ENCODE data around the gene USB1. TPM values are rescaled to one million over a fixed set of nuclear protein-coding genes. Genes with fewer than 3 reads are reported as not detected.

The USB1 gene
- total RNA-seq, 1 experiment from 2014 or later, result 73.1 TPM

DNA sequence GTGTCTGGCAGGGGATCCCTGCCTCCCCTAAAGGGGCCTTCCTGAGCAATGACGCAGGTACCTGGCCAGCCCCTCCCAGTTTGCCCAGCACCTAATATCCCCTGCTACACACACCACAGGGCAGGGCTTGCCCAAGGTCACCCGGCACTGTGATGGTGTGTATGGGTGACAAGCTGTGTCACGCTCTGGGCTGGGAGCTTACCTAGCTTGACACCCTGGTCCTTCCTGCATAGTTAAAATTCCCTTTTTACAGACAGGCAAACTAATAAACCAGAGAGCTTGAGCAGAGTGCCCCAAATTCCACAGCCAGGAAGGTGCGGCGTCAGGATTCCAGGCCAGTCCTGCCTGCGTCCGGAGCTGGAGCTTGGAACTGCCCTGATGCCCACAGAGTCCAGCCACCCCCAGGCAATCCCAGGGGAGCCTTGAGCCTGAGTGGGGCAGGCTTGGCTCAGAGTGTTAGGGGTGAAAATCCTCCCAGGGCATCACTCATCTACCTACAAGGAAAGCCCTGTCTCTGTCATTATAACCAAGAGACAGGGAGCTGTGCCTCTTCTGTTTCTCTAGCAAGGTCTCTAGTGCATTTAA is 42.5 kb downstream of the USB1 start:
- ChIA-PET RAD21 (ENCODE audit: low non-redundant PET in 1 of 2, low total read pairs in 2 of 2, uncharacterized antibody in 2 of 2, unreplicated experiment in 2 of 2) (no interaction called here), CTCF (no interaction called here), POLR2A (no interaction called here)
- DNase-seq (ENCODE audit: low read depth, low spot score) (no peak), ATAC-seq (no peak)
- H3K27me3 ChIP-seq (ENCODE audit: insufficient read depth, low read length), result no peaks in the 10 kb centered on the region
- H3K27ac ChIP-seq (ENCODE audit: low read depth, low read length), result no peak overlapping the region
- no peak overlapping the region for H3K4me3 ChIP-seq (replicated peaks in 1 of 2; ENCODE audit: low read depth in 1 of 2, low read length in 2 of 2)
- peaks cover 2 to 9% of the 10 kb centered on the region in 2 experiments; a peak in 2 of 4 replicates for H3K36me3 ChIP-seq (ENCODE audit: control insufficient read depth in 1 of 2, insufficient read depth in 2 of 2, low read length in 2 of 2)
- H3K79me2 ChIP-seq (ENCODE audit: insufficient read depth, low read length), result no peaks in the 10 kb centered on the region
- H3K9me3 ChIP-seq (ENCODE audit: control insufficient read depth in 1 of 2, insufficient read depth in 1 of 2, low read depth in 1 of 2, low read length in 2 of 2), result no peaks in the 10 kb centered on the region
- no peaks in the 10 kb centered on the region for H3K9me2 ChIP-seq (ENCODE audit: insufficient read depth)
- intact Hi-C loops (cut with micrococcal nuclease), result no loop called here
- no peak overlapping the region for H3K4me2 ChIP-seq (ENCODE audit: low read length)
- H2AFZ ChIP-seq (ENCODE audit: low read depth, low read length, poor library complexity, severe bottlenecking), result no peak overlapping the region
- H3K4me1 ChIP-seq (ENCODE audit: control insufficient read depth in 1 of 2, insufficient read depth in 2 of 2, low read length in 2 of 2), result no peaks in the 10 kb centered on the region
- H4K20me1 ChIP-seq (ENCODE audit: insufficient read depth), result no peaks in the 10 kb centered on the region
- no TSS peak for BruUV-seq (replicated peaks)
- TF ChIP-seq, protein P1, sequence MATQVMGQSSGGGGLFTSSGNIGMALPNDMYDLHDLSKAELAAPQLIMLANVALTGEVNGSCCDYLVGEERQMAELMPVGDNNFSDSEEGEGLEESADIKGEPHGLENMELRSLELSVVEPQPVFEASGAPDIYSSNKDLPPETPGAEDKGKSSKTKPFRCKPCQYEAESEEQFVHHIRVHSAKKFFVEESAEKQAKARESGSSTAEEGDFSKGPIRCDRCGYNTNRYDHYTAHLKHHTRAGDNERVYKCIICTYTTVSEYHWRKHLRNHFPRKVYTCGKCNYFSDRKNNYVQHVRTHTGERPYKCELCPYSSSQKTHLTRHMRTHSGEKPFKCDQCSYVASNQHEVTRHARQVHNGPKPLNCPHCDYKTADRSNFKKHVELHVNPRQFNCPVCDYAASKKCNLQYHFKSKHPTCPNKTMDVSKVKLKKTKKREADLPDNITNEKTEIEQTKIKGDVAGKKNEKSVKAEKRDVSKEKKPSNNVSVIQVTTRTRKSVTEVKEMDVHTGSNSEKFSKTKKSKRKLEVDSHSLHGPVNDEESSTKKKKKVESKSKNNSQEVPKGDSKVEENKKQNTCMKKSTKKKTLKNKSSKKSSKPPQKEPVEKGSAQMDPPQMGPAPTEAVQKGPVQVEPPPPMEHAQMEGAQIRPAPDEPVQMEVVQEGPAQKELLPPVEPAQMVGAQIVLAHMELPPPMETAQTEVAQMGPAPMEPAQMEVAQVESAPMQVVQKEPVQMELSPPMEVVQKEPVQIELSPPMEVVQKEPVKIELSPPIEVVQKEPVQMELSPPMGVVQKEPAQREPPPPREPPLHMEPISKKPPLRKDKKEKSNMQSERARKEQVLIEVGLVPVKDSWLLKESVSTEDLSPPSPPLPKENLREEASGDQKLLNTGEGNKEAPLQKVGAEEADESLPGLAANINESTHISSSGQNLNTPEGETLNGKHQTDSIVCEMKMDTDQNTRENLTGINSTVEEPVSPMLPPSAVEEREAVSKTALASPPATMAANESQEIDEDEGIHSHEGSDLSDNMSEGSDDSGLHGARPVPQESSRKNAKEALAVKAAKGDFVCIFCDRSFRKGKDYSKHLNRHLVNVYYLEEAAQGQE (IDR thresholded peaks at IDR 0.05; ENCODE audit: low read depth), result no peak
- TF ChIP-seq FOSL1 (IDR thresholded peaks at IDR 0.05; ENCODE audit: low read depth), result no peak
- TF ChIP-seq SIN3A (IDR thresholded peaks at IDR 0.05; ENCODE audit: low read depth), result no peak
- TF ChIP-seq EZH2phosphoT487 (IDR thresholded peaks at IDR 0.05; ENCODE audit: borderline replicate concordance), result no peak
- no peak for TF ChIP-seq ZFX (IDR thresholded peaks at IDR 0.05)
- TF ChIP-seq ELF1 (IDR thresholded peaks at IDR 0.05; ENCODE audit: borderline replicate concordance, low read depth), result no peak
- no peak for TF ChIP-seq POLR2A (IDR thresholded peaks at IDR 0.05; ENCODE audit: borderline replicate concordance, extremely low read depth, insufficient read depth, insufficient read length)
- TF ChIP-seq JUND (IDR thresholded peaks at IDR 0.05), result no peak
- H3K9ac ChIP-seq (ENCODE audit: low read length), result no peak overlapping the region

Measured in HCT116 (cell line).